ENCODE measurements around the gene EEIG2.

EEIG2 gene

GRCh38 chr1:108585313-108585712, 25.4 kb downstream of the EEIG2 start:
- no peak for TF ChIP-seq EZH2phosphoT487 (IDR thresholded peaks at IDR 0.05; ENCODE audit: low read length)
- H3K9ac ChIP-seq (ENCODE audit: low read length), result no peak overlapping the region
- H3F3A ChIP-seq (ENCODE audit: insufficient read depth, low read length), result no peaks in the 10 kb centered on the region
- H3K9me3 ChIP-seq (replicated peaks; ENCODE audit: insufficient read depth, low read length), result no peaks in the 10 kb centered on the region
- DNase-seq, result no peak
- no peak overlapping the region for H3K4me2 ChIP-seq (ENCODE audit: low read depth, low read length)
- H4K20me1 ChIP-seq (ENCODE audit: insufficient read depth, low read length), result no peaks in the 10 kb centered on the region
- H3K27me3 ChIP-seq (replicated peaks; ENCODE audit: insufficient read depth, low read length), result no peaks in the 10 kb centered on the region
- H3K79me2 ChIP-seq (ENCODE audit: low read length), result no peaks in the 10 kb centered on the region
- no peaks in the 10 kb centered on the region for H3K4me1 ChIP-seq (ENCODE audit: low read length)
- no peaks in the 10 kb centered on the region for H3K9me2 ChIP-seq (replicated peaks; ENCODE audit: insufficient read depth, low read length)
- H3K4me3 ChIP-seq (ENCODE audit: low read length), result no peak overlapping the region
- no peak overlapping the region for H3K27ac ChIP-seq (ENCODE audit: low read length)
- H2AFZ ChIP-seq (ENCODE audit: low read length), result no peak overlapping the region
- H3K36me3 ChIP-seq (replicated peaks; ENCODE audit: insufficient read depth, low read length), result no peaks in the 10 kb centered on the region

DNA sequence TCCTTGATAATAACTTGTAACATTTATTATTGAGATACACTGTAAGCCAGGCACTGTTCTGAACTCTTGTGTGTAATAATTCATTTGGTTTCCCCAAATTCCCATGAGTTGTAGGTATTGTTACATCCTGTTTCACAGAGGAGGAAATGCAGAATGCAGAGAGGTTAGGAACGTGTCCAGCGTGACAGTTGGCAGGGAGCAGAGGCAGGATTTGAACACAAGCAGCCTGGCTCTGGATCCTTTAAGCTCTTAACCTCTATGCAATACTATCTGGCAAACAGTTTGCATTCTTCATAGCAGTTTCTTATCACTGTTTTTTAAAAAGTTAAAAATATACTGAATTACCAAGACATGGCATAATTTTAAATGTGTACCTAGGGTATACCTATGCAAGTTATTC, 30.5 kb downstream of the EEIG2 start:
- Histone ChIP-seq H3K27me3 (replicated peaks; ENCODE audit: insufficient read depth, low read length) (no peaks in the 10 kb centered on the region), H4K20me1 (ENCODE audit: insufficient read depth, low read length) (no peaks in the 10 kb centered on the region), H3K9ac (ENCODE audit: low read length) (no peak overlapping the region), H3K4me1 (ENCODE audit: low read length) (no peaks in the 10 kb centered on the region), H3K27ac (ENCODE audit: low read length) (no peak overlapping the region), H3F3A (ENCODE audit: insufficient read depth, low read length) (no peaks in the 10 kb centered on the region), H3K4me2 (ENCODE audit: low read depth, low read length) (no peak overlapping the region), H3K36me3 (replicated peaks; ENCODE audit: insufficient read depth, low read length) (no peaks in the 10 kb centered on the region), H3K9me2 (replicated peaks; ENCODE audit: insufficient read depth, low read length) (no peaks in the 10 kb centered on the region), H3K79me2 (ENCODE audit: low read length) (no peaks in the 10 kb centered on the region), H3K9me3 (replicated peaks; ENCODE audit: insufficient read depth, low read length) (no peaks in the 10 kb centered on the region), H3K4me3 (ENCODE audit: low read length) (no peak overlapping the region), H2AFZ (ENCODE audit: low read length) (no peak overlapping the region)
- DNase-seq, result no peak
- TF ChIP-seq CTCF (IDR thresholded peaks at IDR 0.05; ENCODE audit: low read length), result no peak
- TF ChIP-seq EZH2phosphoT487 (IDR thresholded peaks at IDR 0.05; ENCODE audit: low read length), result no peak
- TF ChIP-seq EZH2 (optimal IDR thresholded peaks at IDR 0.05; ENCODE audit: low read depth, low read length), result no peak

DNA sequence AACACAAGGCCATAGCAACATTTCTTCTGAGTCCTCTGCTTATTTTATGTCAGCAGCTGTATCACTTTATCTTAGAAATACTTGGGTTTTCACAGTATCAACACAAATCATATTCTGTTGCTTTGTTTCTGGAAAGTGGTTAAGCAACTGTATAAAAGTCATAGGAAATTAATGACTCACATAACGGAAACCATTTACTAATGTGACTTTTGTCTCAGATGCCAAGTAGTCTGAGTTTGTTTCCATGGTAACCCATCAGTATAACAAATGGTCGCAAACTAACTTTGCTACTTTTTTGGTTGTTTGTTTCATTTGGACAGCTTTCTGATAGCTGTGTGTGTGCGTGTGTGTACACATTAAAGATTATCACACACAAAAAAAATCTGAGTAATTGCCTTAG, 31.1 kb downstream of the EEIG2 start:
- Histone ChIP-seq H3K4me3 (ENCODE audit: low read length) (no peak overlapping the region), H3K9me2 (replicated peaks; ENCODE audit: insufficient read depth, low read length) (no peaks in the 10 kb centered on the region), H3K9ac (ENCODE audit: low read length) (no peak overlapping the region), H3F3A (ENCODE audit: insufficient read depth, low read length) (no peaks in the 10 kb centered on the region), H3K27me3 (replicated peaks; ENCODE audit: insufficient read depth, low read length) (no peaks in the 10 kb centered on the region), H3K36me3 (replicated peaks; ENCODE audit: insufficient read depth, low read length) (no peaks in the 10 kb centered on the region), H3K79me2 (ENCODE audit: low read length) (no peaks in the 10 kb centered on the region), H3K4me1 (ENCODE audit: low read length) (no peaks in the 10 kb centered on the region), H4K20me1 (ENCODE audit: insufficient read depth, low read length) (no peaks in the 10 kb centered on the region), H3K9me3 (replicated peaks; ENCODE audit: insufficient read depth, low read length) (no peaks in the 10 kb centered on the region), H3K27ac (ENCODE audit: low read length) (no peak overlapping the region), H2AFZ (ENCODE audit: low read length) (no peak overlapping the region), H3K4me2 (ENCODE audit: low read depth, low read length) (no peak overlapping the region)
- no peak for DNase-seq
- TF ChIP-seq CTCF (IDR thresholded peaks at IDR 0.05; ENCODE audit: low read length) (no peak), EZH2 (optimal IDR thresholded peaks at IDR 0.05; ENCODE audit: low read depth, low read length) (no peak), EZH2phosphoT487 (IDR thresholded peaks at IDR 0.05; ENCODE audit: low read length) (no peak)

GRCh38 chr1:108591466-108591865, 31.6 kb downstream of the EEIG2 start:
- Histone ChIP-seq H3K36me3 (replicated peaks; ENCODE audit: insufficient read depth, low read length) (no peaks in the 10 kb centered on the region), H3K27me3 (replicated peaks; ENCODE audit: insufficient read depth, low read length) (no peaks in the 10 kb centered on the region), H3K27ac (ENCODE audit: low read length) (no peak overlapping the region), H4K20me1 (ENCODE audit: insufficient read depth, low read length) (no peaks in the 10 kb centered on the region), H3K4me2 (ENCODE audit: low read depth, low read length) (no peak overlapping the region), H3K4me3 (ENCODE audit: low read length) (no peak overlapping the region), H3F3A (ENCODE audit: insufficient read depth, low read length) (no peaks in the 10 kb centered on the region), H2AFZ (ENCODE audit: low read length) (no peak overlapping the region), H3K9me2 (replicated peaks; ENCODE audit: insufficient read depth, low read length) (no peaks in the 10 kb centered on the region), H3K4me1 (ENCODE audit: low read length) (no peaks in the 10 kb centered on the region), H3K9ac (ENCODE audit: low read length) (no peak overlapping the region), H3K9me3 (replicated peaks; ENCODE audit: insufficient read depth, low read length) (no peaks in the 10 kb centered on the region), H3K79me2 (ENCODE audit: low read length) (no peaks in the 10 kb centered on the region)
- TF ChIP-seq EZH2phosphoT487 (IDR thresholded peaks at IDR 0.05; ENCODE audit: low read length) (no peak), EZH2 (optimal IDR thresholded peaks at IDR 0.05; ENCODE audit: low read depth, low read length) (no peak), CTCF (IDR thresholded peaks at IDR 0.05; ENCODE audit: low read length) (no peak)
- DNase-seq, result no peak

Measured in MM.1S (cell line).